ENCODE data around the gene PSMD5. TPM values are rescaled to one million over a fixed set of nuclear protein-coding genes. Genes with fewer than 3 reads are reported as not detected.

PSMD5 gene
- polyA plus RNA-seq, 1 of the 3 experiments (the other 2 are of a cell fraction): 13.7 TPM

- TF ChIP-seq, protein P1, sequence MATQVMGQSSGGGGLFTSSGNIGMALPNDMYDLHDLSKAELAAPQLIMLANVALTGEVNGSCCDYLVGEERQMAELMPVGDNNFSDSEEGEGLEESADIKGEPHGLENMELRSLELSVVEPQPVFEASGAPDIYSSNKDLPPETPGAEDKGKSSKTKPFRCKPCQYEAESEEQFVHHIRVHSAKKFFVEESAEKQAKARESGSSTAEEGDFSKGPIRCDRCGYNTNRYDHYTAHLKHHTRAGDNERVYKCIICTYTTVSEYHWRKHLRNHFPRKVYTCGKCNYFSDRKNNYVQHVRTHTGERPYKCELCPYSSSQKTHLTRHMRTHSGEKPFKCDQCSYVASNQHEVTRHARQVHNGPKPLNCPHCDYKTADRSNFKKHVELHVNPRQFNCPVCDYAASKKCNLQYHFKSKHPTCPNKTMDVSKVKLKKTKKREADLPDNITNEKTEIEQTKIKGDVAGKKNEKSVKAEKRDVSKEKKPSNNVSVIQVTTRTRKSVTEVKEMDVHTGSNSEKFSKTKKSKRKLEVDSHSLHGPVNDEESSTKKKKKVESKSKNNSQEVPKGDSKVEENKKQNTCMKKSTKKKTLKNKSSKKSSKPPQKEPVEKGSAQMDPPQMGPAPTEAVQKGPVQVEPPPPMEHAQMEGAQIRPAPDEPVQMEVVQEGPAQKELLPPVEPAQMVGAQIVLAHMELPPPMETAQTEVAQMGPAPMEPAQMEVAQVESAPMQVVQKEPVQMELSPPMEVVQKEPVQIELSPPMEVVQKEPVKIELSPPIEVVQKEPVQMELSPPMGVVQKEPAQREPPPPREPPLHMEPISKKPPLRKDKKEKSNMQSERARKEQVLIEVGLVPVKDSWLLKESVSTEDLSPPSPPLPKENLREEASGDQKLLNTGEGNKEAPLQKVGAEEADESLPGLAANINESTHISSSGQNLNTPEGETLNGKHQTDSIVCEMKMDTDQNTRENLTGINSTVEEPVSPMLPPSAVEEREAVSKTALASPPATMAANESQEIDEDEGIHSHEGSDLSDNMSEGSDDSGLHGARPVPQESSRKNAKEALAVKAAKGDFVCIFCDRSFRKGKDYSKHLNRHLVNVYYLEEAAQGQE (IDR thresholded peaks at IDR 0.05; ENCODE audit: low read depth, low read length): no peak
- no peak for TF ChIP-seq USF2 (IDR thresholded peaks at IDR 0.05; ENCODE audit: borderline replicate concordance, low read depth, low read length)
- TF ChIP-seq, protein P2, sequence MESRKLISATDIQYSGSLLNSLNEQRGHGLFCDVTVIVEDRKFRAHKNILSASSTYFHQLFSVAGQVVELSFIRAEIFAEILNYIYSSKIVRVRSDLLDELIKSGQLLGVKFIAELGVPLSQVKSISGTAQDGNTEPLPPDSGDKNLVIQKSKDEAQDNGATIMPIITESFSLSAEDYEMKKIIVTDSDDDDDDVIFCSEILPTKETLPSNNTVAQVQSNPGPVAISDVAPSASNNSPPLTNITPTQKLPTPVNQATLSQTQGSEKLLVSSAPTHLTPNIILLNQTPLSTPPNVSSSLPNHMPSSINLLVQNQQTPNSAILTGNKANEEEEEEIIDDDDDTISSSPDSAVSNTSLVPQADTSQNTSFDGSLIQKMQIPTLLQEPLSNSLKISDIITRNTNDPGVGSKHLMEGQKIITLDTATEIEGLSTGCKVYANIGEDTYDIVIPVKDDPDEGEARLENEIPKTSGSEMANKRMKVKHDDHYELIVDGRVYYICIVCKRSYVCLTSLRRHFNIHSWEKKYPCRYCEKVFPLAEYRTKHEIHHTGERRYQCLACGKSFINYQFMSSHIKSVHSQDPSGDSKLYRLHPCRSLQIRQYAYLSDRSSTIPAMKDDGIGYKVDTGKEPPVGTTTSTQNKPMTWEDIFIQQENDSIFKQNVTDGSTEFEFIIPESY (IDR thresholded peaks at IDR 0.05; ENCODE audit: borderline replicate concordance, low read depth): no peak
- TF ChIP-seq FOXM1 (IDR thresholded peaks at IDR 0.05; ENCODE audit: low read depth): no peak
These were observed 61.5 kb downstream of the PSMD5 start (continued) for GRCh38 chr9:120781236-120781635.

DNA sequence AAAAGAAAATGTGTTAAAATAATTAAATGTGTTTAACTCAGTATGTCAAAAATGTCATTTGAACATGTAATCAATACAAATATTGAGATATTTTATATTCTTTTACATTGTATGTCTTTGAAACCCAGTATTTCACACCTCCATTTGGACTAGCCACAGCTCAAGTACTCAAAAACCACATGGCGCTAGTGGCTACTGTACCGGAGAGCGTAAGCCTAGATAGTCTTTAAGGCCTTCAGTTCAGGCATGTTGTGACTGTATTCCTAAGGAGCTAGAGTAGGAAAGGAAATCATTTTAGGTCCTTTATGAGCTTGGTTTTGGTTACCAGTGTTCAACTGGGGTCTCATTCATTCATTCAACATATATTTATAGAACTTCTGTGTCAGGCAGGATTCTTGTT is 62.4 kb downstream of the PSMD5 start:
- POLR2A ChIA-PET: no interaction called here

More for the DNA sequence above, 62.4 kb downstream of the PSMD5 start:
- Histone ChIP-seq H3K4me3 (ENCODE audit: low read depth in 2 of 2, low read length in 1 of 2) (no peak overlapping the region), H3K27ac (ENCODE audit: low read depth in 2 of 2, low read length in 1 of 2) (no peak overlapping the region), H3K4me1 (ENCODE audit: control insufficient read depth in 1 of 2, insufficient read depth in 2 of 2, low read depth in 1 of 2, low read length in 1 of 2) (no peaks in the 10 kb centered on the region), H3K9me3 (no peaks in the 10 kb centered on the region), H3K9ac (no peak overlapping the region), H3F3A (replicated peaks; ENCODE audit: insufficient read depth) (no peaks in the 10 kb centered on the region), H3K36me3 (replicated peaks in 1 of 2; ENCODE audit: control insufficient read depth in 1 of 2, insufficient read depth in 2 of 2, low read length in 1 of 2) (peaks cover 40 to 57% of the 10 kb centered on the region in 2 experiments), H3K79me2 (ENCODE audit: insufficient read depth) (peaks cover 70% of the 10 kb centered on the region), H3K9me2 (no peaks in the 10 kb centered on the region), H2AFZ (ENCODE audit: low read depth) (no peak overlapping the region), H3K27me3 (ENCODE audit: insufficient read depth) (no peaks in the 10 kb centered on the region), H4K20me1 (ENCODE audit: insufficient read depth) (0 out of 2 replicates have a peak, but pooled peaks cover 4% of the 10 kb centered on the region), H3K4me2 (no peak overlapping the region)
- DNase-seq: no peak
- no peak for TF ChIP-seq PBX3 (IDR thresholded peaks at IDR 0.05)
- no peak for TF ChIP-seq EZH2phosphoT487 (IDR thresholded peaks at IDR 0.05; ENCODE audit: borderline replicate concordance, low read depth)
- no peak for TF ChIP-seq JUND (IDR thresholded peaks at IDR 0.05)
- no peak for TF ChIP-seq POLR2AphosphoS5 (IDR thresholded peaks at IDR 0.05; ENCODE audit: low read depth, low read length)
- TF ChIP-seq RXRA (IDR thresholded peaks at IDR 0.05; ENCODE audit: borderline replicate concordance, low read depth): no peak
- TF ChIP-seq, protein P2 (IDR thresholded peaks at IDR 0.05; ENCODE audit: borderline replicate concordance, low read depth): no peak
- no peak for TF ChIP-seq FOSL2 (IDR thresholded peaks at IDR 0.05; ENCODE audit: borderline replicate concordance, low read depth)
- TF ChIP-seq GABPA (IDR thresholded peaks at IDR 0.05; ENCODE audit: low read depth): no peak
- CTCF ChIA-PET: interaction anchor here (1.5 to 2.3 kb wide), 3 partner anchors 11 to 160 kb away, joined by 4 to 7 read pairs (median 7); no protein-coding TSS in a partner anchor
- WGBS (ENCODE audit: low lambda C conversion rate): 97% methylated on average over 3 of the region's 3 CpGs

Data from SK-N-SH (cell line).